HepG2 (cell line): ENCODE results near the gene CCS. TPM values are rescaled to one million over a fixed set of nuclear protein-coding genes. Genes with fewer than 3 reads are reported as not detected.

ENCODE experiments used
- AGO2 ChIP-seq: fragments of 200-400 bp; formaldehyde crosslinking; optimal IDR thresholded peaks from 2 replicates; pipeline ENCODE3; 2017; ENCODE audit warnings: mild to moderate bottlenecking, low read depth, low read length, moderate library complexity
- ATAD3A ChIP-seq: sonication (generic); formaldehyde crosslinking; IDR thresholded peaks from 2 replicates; pipeline ENCODE4 v1.4.0; 2020; ENCODE audit warnings: missing genetic modification reagents
- GLI4 ChIP-seq: sonication (generic); formaldehyde crosslinking; IDR thresholded peaks from 2 replicates; pipeline ENCODE4 v1.5.1; 2020; ENCODE audit warnings: missing genetic modification reagents, mild to moderate bottlenecking, moderate library complexity, borderline replicate concordance
- GMEB1 ChIP-seq: sonication (generic); formaldehyde crosslinking; IDR thresholded peaks from 2 replicates; pipeline ENCODE4 v1.5.1; 2020; ENCODE audit warnings: missing genetic modification reagents, mild to moderate bottlenecking, borderline replicate concordance
- HOXA3 ChIP-seq: sonication (generic); formaldehyde crosslinking; IDR thresholded peaks from 2 replicates; pipeline ENCODE4 v1.5.0; 2020; ENCODE audit warnings: missing genetic modification reagents
- KDM2A ChIP-seq: sonication (generic); formaldehyde crosslinking; IDR thresholded peaks from 2 replicates; pipeline ENCODE4 v1.4.0; 2020; ENCODE audit warnings: low read depth, missing genetic modification reagents, borderline replicate concordance
- MED1 ChIP-seq: sonication (generic); formaldehyde crosslinking; IDR thresholded peaks from 2 replicates; pipeline ENCODE4 v1.4.0; 2020; ENCODE audit warnings: missing genetic modification reagents
- NRL ChIP-seq: sonication (generic); formaldehyde crosslinking; IDR thresholded peaks from 2 replicates; pipeline ENCODE4 v1.5.0; 2020; ENCODE audit warnings: missing genetic modification reagents, mild to moderate bottlenecking, moderate library complexity, borderline replicate concordance
- POGZ ChIP-seq: sonication (generic); formaldehyde crosslinking; IDR thresholded peaks from 2 replicates; pipeline ENCODE4 v1.4.0; 2020; ENCODE audit warnings: mild to moderate bottlenecking, missing genetic modification reagents
- PTBP1 ChIP-seq: fragments of 200-400 bp; formaldehyde crosslinking; IDR thresholded peaks from 2 replicates; pipeline ENCODE4 v1.6.1; 2018; ENCODE audit warnings: low read length, low read depth; ENCODE audit not compliant: poor library complexity, severe bottlenecking
- RBM39 ChIP-seq: fragments of 200-400 bp; formaldehyde crosslinking; IDR thresholded peaks from one replicate; pipeline ENCODE4 v1.6.1; 2018; ENCODE audit warnings: antibody characterized with exemption, mild to moderate bottlenecking, low read depth, low read length; ENCODE audit not compliant: poor library complexity, severe bottlenecking
- RFX3 ChIP-seq: IDR thresholded peaks from 2 replicates; pipeline ENCODE4 v1.6.1; 2016; ENCODE audit warnings: missing biosample characterization, missing genetic modification reagents
- SIX1 ChIP-seq: sonication (generic); formaldehyde crosslinking; IDR thresholded peaks from 2 replicates; pipeline ENCODE4 v1.4.0; 2020; ENCODE audit warnings: missing genetic modification reagents, borderline replicate concordance
- SMAD9 ChIP-seq: sonication (generic); formaldehyde crosslinking; IDR thresholded peaks from 2 replicates; pipeline ENCODE4 v1.5.1; 2020; ENCODE audit warnings: mild to moderate bottlenecking, missing genetic modification reagents
- THAP11 ChIP-seq: IDR thresholded peaks from 2 replicates; pipeline ENCODE4 v1.6.1; 2016; ENCODE audit warnings: missing biosample characterization, missing genetic modification reagents
- ZFP91 ChIP-seq: sonication (generic); formaldehyde crosslinking; IDR thresholded peaks from 2 replicates; pipeline ENCODE4 v1.9.0; 2022; ENCODE audit warnings: missing genetic modification reagents, mild to moderate bottlenecking, borderline replicate concordance
- ZNF205 ChIP-seq: IDR thresholded peaks from 2 replicates; pipeline ENCODE4 v1.6.1; 2018; ENCODE audit warnings: missing biosample characterization, missing genetic modification reagents
- ZNF329 ChIP-seq: sonication (generic); formaldehyde crosslinking; IDR thresholded peaks from 2 replicates; pipeline ENCODE4 v1.9.0; 2021; ENCODE audit warnings: low read depth, mild to moderate bottlenecking, missing genetic modification reagents
- ZNF33B ChIP-seq: sonication (generic); formaldehyde crosslinking; IDR thresholded peaks from 2 replicates; pipeline ENCODE4 v1.5.1; 2020; ENCODE audit warnings: mild to moderate bottlenecking, missing genetic modification reagents
- ZNF382 ChIP-seq: sonication (generic); formaldehyde crosslinking; IDR thresholded peaks from 2 replicates; pipeline ENCODE4 v1.5.0; 2020; ENCODE audit warnings: missing genetic modification reagents, mild to moderate bottlenecking, borderline replicate concordance
- ZNF431 ChIP-seq: sonication (generic); formaldehyde crosslinking; IDR thresholded peaks from 2 replicates; pipeline ENCODE4 v1.9.0; 2022; ENCODE audit warnings: missing genetic modification reagents, low read depth, mild to moderate bottlenecking, borderline replicate concordance
- ZNF556 ChIP-seq: sonication (generic); formaldehyde crosslinking; IDR thresholded peaks from 2 replicates; pipeline ENCODE4 v1.4.0; 2020; ENCODE audit warnings: mild to moderate bottlenecking, missing genetic modification reagents, borderline replicate concordance
- ZNF572 ChIP-seq: sonication (generic); formaldehyde crosslinking; IDR thresholded peaks from 2 replicates; pipeline ENCODE4 v1.5.1; 2020; ENCODE audit warnings: mild to moderate bottlenecking, missing genetic modification reagents
- ZNF891 ChIP-seq: sonication (generic); formaldehyde crosslinking; IDR thresholded peaks from 2 replicates; pipeline ENCODE4 v1.5.0; 2020; ENCODE audit warnings: mild to moderate bottlenecking, missing genetic modification reagents
- polyA plus RNA-seq, 8 experiments: library from polyadenylated mRNA; depleted of rRNA in 3 of 8; stranded (reverse) in 7 of 8; unstranded in 1 of 8; fragments of >200 nt; fragmentation: Illumina TruSeq in 4 of 8; extraction: Trizol in 4 of 8; gene quantifications; 2 replicates each; pipeline versions ENCODE4 v1.2.1 to v1.2.3, GENCODE V29; 2011 to 2016; ENCODE audit warnings: low read depth in 4 of 8, missing spikeins in 1 of 8, mixed read lengths in 1 of 8; ENCODE audit not compliant: insufficient read depth in 1 of 8
- total RNA-seq, 5 experiments: library from RNA; depleted of rRNA; stranded (reverse); fragments of >200 nt; fragmentation: Illumina TruSeq; extraction: Trizol; gene quantifications; 2 replicates each; pipeline ENCODE4 v1.2.3, GENCODE V29; 2016; ENCODE audit warnings: low read depth in 1 of 5
- TF ChIP-seq, protein P1 (sequence below): sonication (generic); formaldehyde crosslinking; IDR thresholded peaks from 2 replicates; pipeline ENCODE4 v1.4.0; 2020; ENCODE audit warnings: missing genetic modification reagents, borderline replicate concordance

CCS gene
- total and polyA plus RNA-seq, 2 of the 13 experiments (the other 11 are each of a cell fraction or from before 2014, with no cell fraction given), result 25.4 to 44.6 TPM

DNA sequence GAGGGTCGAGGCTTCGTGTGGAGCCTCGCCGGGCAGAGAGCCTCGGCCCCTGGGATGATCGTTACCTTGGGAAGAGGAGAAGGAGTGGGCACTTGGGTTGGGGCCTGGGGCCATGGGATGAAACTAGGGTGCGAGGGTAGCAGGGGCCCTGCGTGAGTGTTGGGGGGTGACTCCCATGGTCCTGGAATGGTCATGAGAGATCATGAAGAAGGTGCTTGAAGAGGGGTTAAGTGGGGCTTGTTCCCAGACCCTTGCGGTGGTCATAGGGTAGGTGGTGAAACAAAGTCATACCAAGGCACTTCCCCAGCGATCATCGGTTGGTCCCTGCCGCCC lies 284 bp downstream of the CCS start (continued):
- TF ChIP-seq ZFP91 (CRISPR knock-in tag), result peak; percentile 22; the same call in 1 of the 2 replicates
- TF ChIP-seq POGZ (CRISPR knock-in tag), result no peak
- TF ChIP-seq ZNF431 (CRISPR knock-in tag), result 0 out of 2 replicates have a peak, but pooled peaks have one; percentile 3
- TF ChIP-seq THAP11 (CRISPR knock-in tag), result 0 out of 2 replicates have a peak, but pooled peaks have one; percentile 1
- TF ChIP-seq, protein P1, sequence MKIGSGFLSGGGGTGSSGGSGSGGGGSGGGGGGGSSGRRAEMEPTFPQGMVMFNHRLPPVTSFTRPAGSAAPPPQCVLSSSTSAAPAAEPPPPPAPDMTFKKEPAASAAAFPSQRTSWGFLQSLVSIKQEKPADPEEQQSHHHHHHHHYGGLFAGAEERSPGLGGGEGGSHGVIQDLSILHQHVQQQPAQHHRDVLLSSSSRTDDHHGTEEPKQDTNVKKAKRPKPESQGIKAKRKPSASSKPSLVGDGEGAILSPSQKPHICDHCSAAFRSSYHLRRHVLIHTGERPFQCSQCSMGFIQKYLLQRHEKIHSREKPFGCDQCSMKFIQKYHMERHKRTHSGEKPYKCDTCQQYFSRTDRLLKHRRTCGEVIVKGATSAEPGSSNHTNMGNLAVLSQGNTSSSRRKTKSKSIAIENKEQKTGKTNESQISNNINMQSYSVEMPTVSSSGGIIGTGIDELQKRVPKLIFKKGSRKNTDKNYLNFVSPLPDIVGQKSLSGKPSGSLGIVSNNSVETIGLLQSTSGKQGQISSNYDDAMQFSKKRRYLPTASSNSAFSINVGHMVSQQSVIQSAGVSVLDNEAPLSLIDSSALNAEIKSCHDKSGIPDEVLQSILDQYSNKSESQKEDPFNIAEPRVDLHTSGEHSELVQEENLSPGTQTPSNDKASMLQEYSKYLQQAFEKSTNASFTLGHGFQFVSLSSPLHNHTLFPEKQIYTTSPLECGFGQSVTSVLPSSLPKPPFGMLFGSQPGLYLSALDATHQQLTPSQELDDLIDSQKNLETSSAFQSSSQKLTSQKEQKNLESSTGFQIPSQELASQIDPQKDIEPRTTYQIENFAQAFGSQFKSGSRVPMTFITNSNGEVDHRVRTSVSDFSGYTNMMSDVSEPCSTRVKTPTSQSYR, result 0 out of 2 replicates have a peak, but pooled peaks have one; percentile 16
- TF ChIP-seq ZNF572 (CRISPR knock-in tag), result 0 out of 2 replicates have a peak, but pooled peaks have one; percentile 42
- TF ChIP-seq RBM39, result peak; percentile 1
- TF ChIP-seq ZNF205 (CRISPR knock-in tag), result no peak
- TF ChIP-seq SIX1, result no peak
- TF ChIP-seq ZNF33B (CRISPR knock-in tag), result no peak
- no peak for TF ChIP-seq PTBP1
- 0 out of 2 replicates have a peak, but pooled peaks have one; percentile 15 for TF ChIP-seq ZNF556
- no peak for TF ChIP-seq RFX3 (CRISPR knock-in tag)
- TF ChIP-seq SMAD9, result 0 out of 2 replicates have a peak, but pooled peaks have one; percentile 10
- TF ChIP-seq ZNF891, result 0 out of 2 replicates have a peak, but pooled peaks have one; percentile 12
- 0 out of 2 replicates have a peak, but pooled peaks have one; percentile 2 for TF ChIP-seq KDM2A
- no peak for TF ChIP-seq AGO2
- TF ChIP-seq HOXA3, result no peak
- TF ChIP-seq ZNF329, result peak; percentile 75; the same call in 1 of the 2 replicates
- no peak for TF ChIP-seq ATAD3A (CRISPR knock-in tag)
- TF ChIP-seq ZNF382, result no peak
- 0 out of 2 replicates have a peak, but pooled peaks have one; percentile 13 for TF ChIP-seq NRL
- 0 out of 2 replicates have a peak, but pooled peaks have one; percentile 7 for TF ChIP-seq GLI4 (CRISPR knock-in tag)
- TF ChIP-seq GMEB1 (CRISPR knock-in tag), result peak; percentile 7; the same call in 1 of the 2 replicates
- peak; percentile 6; the same call in 1 of the 2 replicates for TF ChIP-seq MED1 (CRISPR knock-in tag)
